Activated CD4-positive, CD25-positive, alpha-beta regulatory T cell treated with anti-CD3 and anti-CD28 coated beads, Interleukin-2, amount 50 U/mL, for 24 hours (primary cell): Measurements from ENCODE around the gene FLNA.
A peak's percentile ranks its signal among the peaks of the same experiment; 100 is the strongest.
"Not testable (repeated sequence)": the region's sequence is repeated elsewhere in the genome, so short reads cannot be mapped to it uniquely, and the experiment has no call there.

Experiments used
- ATAC-seq, 2 donors: fragments of 150-1000 bp; cut with Tn5 transposase; one replicate each; pipeline ENCODE4 v1.10.0; 2021; ENCODE audit warnings: mild to moderate bottlenecking in 1 of 2, moderate library complexity in 1 of 2

The FLNA gene, protein sequence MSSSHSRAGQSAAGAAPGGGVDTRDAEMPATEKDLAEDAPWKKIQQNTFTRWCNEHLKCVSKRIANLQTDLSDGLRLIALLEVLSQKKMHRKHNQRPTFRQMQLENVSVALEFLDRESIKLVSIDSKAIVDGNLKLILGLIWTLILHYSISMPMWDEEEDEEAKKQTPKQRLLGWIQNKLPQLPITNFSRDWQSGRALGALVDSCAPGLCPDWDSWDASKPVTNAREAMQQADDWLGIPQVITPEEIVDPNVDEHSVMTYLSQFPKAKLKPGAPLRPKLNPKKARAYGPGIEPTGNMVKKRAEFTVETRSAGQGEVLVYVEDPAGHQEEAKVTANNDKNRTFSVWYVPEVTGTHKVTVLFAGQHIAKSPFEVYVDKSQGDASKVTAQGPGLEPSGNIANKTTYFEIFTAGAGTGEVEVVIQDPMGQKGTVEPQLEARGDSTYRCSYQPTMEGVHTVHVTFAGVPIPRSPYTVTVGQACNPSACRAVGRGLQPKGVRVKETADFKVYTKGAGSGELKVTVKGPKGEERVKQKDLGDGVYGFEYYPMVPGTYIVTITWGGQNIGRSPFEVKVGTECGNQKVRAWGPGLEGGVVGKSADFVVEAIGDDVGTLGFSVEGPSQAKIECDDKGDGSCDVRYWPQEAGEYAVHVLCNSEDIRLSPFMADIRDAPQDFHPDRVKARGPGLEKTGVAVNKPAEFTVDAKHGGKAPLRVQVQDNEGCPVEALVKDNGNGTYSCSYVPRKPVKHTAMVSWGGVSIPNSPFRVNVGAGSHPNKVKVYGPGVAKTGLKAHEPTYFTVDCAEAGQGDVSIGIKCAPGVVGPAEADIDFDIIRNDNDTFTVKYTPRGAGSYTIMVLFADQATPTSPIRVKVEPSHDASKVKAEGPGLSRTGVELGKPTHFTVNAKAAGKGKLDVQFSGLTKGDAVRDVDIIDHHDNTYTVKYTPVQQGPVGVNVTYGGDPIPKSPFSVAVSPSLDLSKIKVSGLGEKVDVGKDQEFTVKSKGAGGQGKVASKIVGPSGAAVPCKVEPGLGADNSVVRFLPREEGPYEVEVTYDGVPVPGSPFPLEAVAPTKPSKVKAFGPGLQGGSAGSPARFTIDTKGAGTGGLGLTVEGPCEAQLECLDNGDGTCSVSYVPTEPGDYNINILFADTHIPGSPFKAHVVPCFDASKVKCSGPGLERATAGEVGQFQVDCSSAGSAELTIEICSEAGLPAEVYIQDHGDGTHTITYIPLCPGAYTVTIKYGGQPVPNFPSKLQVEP (N-terminal part only)

DNA sequence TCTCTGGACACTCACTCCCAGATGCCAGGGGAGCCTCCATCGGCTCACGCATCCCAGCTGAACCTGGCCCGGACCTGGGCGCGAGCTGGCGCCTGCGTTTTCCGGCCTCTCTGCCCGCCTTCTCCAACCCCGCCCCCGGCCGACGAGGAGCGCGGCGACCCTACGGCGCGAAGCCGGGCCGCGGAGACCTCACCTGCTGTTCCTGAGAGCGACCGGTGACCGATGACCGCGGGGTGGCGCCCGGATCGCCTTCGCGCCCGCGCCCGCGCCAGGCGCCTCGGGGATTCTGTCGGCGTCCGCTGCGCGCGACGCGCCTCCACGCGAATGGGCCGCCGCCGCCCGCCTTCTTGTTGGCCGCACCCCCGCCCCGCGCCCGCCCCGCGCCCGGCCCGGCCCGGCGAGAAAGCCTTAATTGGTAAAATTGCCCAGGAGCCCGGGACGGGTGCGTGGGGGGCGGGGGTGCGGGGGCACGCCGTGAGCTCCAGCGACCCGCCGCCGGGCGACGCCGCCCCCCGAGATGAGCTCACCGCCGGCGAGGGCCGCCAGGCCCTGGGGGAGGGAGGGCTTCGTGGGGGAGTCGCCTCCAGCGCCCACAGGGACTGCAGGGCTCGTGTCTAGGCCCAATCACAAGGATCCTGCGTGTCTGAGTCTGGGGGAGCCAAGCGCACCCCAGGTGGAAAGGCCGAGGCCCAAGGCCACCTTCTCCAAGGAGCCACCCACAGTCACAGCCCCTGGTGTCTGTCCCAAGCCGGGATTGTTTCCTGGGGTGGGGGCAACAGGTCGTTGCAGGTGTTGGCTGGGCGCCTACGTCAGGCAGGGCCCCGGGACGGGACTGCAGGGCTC lies at the start of gene FLNA:
TSS of gene FLNA (minus strand) at position 322 of the 843 bp plus-strand sequence. CDS start 3,389 bp downstream, outside the sequence.
- ATAC-seq: no peak

DNA sequence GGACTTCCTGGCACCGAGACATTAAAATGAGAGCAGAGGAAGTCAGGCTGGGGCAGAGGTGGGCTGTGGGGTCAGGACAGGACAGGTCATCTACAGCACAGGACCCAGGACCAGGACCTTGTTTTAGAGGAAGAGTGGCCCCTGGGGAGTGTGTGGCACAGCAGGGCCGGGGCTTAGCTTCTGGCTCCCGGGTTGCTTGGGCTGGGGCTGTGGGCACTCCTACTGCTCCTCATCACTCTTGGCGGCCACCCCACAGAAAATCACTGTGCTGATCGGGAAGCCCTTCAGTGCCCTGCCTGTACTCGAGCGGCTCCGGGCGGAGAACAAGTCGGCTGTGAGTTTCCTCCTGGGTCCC lies 45.9 kb upstream of the FLNA start:
- ATAC-seq: no peak

DNA sequence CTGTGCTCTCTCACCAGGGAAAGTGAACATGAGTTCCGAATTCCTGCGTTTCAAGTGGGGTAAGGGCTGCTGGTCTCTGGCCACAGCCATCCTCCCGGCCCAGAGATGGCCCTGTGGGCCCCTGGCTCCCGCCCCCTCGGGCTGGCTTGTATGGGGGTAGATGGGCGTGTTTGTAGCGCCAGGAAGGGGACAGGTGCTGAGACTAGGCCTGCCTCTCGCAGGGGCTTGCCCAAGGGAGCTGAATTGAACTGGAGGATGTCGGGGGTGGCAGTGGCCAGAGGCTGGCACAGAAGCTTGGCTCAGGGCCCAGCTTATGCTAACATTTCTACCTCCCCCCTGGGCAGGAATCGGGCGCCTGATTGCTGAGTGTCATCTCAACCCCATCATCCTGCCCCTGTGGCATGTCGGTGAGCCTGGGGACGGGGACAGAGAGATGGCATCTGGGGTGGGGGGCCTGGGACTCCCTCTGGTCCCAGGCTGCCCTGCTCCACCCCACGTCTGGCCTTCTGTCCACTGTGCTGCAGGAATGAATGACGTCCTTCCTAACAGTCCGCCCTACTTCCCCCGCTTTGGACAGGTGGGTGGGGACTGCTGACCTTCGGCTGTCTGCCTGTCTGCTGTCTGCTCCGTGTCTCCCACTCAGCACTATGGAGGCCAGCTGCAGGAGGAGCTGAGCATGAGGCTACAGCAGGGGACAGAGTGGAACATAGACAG lies 45.4 kb upstream of the FLNA start:
- ATAC-seq: no peak

DNA sequence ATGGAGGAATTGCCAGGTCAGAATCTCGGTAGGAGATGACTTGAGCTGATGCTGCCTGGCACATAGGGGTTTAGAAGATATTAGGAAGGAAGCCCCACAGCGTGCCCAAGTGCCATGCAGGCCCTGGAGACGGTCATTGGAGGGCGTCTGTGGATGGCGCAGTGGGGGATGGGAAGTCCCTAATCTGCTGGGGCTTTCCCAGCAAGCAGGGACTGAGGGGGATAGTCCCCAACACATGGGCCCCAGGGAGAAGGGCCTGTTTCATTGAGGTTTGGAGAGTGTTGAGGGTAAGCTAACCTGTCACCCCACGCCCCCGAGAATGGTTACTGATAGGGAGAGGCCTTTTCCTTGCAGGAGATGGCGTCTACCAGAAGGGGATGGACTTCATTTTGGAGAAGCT lies 44.8 kb upstream of the FLNA start:
- no peak for ATAC-seq

DNA sequence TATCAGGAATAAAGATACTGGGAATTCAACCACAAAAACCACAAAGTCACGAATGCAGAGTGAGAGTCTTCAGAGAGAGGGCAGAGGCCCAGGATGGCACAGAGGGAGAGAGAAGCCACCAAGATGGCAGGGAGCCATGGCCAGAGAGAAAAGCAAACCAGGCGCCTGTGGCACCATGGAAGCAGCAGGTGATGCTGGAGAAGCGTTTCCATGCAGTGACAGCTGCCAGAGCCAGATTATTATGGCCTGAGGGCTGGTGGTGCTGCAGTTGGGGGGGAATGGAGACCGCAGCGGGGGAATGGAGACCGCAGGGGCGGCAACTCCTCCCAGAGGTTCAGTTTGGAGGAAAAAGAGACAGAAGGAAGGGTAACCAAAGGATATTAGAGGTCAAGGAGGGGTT lies 42.7 kb upstream of the FLNA start:
- no peak for ATAC-seq

DNA sequence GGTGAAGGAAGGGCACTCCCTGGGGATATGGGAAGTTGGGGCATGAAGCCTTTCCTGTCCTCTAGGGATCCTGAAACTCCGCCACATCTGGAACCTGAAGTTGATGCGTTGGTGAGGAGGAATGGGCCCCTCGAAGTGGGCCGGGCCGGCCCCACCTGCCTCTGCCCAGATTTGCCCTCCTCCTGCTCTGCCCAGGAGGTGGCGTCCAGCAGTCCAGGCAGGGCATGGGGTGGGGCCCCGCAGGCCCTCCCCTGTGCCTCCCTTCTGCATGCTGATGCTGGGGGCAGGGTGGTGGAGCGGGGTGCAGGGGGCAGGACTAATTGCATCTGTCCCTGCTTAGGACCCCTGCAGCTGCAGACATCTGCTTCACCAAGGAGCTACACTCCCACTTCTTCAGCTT lies 38.7 kb upstream of the FLNA start:
- no peak for ATAC-seq

DNA sequence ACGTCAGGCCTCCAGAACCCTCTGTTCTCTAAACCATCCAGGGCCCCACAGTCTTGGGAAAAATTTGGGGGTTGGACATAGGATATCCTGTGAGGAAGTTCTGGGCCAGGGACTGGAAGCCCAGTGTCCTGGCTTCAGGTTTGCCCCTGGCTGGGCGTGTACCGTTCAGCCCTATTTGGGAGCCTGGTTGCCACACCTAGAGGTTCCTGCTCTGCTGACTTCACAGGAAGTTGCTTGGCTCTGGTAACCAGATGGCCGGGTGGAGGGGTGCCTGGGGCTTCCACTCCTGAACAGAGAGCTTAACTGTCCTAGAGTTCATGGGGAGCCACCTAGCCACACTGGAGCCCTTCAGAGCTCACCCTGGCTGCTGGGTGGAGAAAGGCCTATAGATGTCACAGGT lies 38.0 kb upstream of the FLNA start:
- ATAC-seq: peak; percentile 15 to 34

DNA sequence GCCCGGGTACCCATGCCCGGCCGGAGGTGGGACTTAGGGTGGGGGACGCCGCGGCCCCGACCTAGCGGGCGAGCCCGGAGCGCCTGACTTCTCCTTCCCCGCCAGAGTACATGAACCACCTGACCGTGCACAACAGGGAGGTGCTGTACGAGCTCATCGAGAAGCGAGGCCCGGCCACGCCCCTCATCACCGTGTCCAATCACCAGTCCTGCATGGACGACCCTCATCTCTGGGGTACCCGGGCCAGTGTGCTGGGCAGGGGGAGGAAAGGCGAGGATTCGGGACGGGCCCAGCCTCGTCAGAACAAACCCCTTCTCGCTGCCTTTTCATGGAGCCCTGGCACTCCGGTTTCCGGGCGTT lies 37.5 kb upstream of the FLNA start:
- ATAC-seq: peak; percentile 78 to 88

DNA sequence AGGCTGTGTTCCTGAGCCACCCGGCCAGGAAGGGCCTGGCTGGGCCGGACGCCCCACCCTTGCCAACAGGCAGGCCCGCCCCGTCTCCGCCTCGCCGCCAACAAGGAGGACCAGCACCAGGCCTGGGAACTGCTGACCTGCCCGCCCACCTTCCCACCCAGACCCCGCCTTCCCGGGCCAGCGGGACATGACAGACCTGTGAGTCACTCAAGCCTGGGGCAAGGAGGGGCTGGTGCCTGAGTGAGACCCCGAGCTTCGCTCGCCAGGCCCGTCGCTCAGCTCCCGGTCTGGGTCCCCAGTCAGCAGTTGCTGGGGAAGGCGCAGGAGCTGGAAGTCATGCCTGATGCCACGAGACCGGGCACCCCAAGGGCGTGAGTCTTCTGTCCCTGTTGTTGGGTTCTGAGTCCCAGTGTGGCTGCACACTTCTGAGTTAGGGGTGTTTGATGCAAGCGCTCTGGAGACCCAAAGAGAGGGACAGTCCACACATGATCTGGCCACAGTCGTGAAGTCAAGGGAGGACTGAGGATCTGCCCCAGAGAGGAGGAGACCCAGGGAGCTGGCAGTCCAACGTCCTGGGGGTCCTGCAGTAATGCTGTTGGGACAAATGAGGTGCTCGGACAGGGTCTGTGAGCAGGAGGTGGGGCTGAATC lies 34.9 kb upstream of the FLNA start, which contains the start of gene DNASE1L1:
TSS of gene DNASE1L1 (minus strand) at position 33 of the 650 bp plus-strand sequence. CDS start 3,686 bp downstream, outside the sequence.
- no peak for ATAC-seq

DNA sequence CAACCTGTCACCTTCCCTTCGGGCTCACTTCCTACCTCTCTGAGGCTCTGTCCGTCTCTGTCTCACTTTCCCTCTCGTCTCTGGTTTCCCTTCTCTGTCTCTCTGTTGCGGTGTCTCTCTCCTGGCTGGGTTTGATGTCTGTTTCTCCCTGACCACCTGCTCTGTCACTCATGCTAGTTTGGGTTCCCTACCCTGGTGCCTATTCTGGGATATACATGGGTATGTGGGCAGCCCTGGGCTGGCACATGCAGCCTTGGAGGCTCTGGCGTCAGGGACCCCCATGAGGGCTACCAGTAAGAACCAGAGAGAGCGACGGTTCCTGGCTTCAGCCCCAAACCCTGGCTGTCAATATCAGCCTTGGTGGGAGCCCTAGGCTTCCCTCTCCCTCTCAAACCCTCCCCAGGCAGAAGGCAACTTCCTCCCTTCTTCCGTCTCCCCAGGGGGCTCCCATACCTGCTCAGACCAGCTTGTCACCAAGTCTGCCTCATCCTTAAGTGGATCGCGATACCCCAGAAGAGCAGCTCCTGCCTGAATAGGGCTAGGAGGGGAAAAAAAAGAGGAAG lies 34.3 kb upstream of the FLNA start:
- ATAC-seq: no peak

DNA sequence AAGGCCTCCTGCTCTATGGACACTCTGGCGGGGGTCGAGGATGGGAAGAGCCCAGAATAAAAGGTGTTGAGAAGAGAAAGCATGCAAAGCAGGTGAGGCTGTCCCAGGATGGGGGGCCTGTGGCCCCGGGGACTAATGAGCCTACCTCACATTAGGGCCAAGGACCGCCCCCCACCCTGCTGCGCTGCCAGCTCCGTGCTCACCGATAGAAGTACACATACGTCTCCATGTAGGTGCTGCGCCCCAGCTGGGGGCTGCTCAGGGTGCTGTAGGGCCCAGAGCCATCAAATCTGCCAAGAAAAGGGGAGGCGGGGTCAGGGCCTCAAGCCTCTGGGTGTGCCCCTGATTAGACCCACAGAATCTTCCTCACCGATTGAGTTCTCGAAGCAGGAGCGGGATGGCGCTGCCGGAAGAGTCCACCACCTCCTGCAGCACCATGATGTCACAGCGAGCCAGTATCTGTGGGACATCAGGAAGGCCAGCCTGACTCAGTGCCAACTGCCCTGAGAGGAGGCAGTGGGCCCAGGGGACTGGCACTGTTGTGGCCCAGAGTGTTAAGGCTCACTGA lies 30.3 kb upstream of the FLNA start:
- no peak for ATAC-seq

DNA sequence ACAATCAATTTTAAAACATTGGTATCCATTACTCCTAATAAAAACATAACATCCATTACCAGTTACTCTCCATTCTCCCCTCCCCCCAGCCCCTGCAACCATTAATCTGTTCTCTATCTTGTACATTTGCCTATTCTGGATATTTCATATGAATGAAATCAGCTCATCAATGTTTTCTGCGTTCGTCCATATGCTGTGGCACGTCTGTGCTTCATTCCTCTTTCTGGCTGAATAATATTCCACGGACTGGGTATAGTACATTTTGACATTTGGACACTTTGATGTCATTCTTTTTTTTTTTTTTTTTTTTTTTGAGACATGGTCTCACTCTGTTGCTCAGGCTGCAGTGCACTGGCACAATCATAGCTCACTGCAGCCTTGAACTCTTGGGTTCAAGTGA lies 29.4 kb upstream of the FLNA start:
- ATAC-seq: no peak

DNA sequence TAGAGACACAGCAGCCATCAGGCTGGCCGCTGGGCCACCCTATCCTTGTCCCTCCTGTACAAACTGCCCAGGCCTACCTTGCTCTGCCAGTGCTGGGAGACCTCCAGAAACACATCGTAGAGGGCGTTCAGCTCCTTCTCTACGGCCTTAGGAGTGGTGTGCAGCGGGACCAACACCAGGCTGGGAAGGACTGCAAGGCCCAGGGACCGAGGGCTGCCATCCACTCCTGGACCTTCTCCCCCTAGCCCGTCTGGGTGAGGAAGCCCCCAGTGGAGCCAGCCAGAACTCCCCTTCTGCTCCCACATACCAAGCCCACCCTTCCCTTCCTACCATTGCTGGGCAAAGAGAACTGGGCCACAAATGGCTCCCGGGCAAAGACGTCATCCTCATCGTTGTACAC lies 28.8 kb upstream of the FLNA start:
- ATAC-seq: no peak

DNA sequence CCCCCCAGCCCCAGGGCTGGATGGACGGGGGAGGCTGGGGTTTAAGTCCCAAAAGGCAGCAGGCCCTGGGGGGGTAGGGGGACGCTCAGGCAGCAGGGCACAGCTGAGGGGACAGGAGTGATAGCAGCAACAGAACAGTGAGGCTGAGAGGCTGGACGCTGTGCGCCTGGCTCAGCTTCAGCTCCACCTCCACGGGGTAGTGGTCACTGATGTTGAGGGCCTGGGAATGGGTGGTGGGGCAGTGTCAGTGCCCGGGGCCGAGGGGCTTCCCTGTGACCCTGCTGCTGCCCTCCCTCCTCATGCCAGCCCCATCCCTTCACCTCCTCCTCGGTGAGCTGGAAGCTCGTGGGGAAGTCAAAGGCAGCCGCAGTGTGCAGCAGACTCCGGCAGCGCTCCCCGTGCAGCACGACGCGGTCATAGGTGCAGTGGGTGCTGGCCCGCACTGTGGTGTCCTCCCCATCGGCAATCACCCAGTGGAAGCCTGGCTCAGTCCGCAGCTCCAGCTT lies 28.2 kb upstream of the FLNA start:
- ATAC-seq: no peak

DNA sequence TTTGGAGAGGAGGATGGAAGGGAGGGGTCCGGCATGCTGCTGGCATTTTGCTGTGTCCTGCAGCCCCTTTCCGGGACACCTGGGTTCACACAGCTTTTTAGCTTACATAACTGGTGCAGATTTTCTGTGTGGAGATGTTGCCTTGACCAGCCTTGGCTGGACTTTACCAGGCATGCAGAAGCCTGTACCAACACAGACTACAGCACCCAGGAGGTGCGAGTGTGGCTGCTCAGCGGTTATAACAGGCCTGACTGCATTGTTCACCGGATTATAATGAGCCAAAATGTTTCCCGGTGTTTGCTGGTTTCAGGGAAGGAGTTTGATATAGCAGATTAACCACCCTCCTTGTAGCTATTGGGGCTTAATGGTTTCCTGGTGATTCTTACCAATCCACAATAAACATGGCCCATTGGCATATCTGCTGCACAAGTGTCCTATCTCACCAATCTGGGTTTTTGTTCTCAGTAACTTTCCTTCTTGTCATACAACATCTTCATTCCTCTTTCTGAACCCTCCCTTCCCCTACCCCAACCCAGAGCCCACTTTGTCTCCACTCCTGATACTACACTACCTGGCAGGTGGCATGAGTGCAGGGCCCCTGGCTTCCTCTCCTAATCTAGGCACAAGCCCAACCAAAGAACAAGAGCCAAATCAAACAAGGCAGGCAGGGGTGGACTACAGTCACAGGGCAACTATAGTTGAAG lies 27.6 kb upstream of the FLNA start:
- ATAC-seq: no peak

DNA sequence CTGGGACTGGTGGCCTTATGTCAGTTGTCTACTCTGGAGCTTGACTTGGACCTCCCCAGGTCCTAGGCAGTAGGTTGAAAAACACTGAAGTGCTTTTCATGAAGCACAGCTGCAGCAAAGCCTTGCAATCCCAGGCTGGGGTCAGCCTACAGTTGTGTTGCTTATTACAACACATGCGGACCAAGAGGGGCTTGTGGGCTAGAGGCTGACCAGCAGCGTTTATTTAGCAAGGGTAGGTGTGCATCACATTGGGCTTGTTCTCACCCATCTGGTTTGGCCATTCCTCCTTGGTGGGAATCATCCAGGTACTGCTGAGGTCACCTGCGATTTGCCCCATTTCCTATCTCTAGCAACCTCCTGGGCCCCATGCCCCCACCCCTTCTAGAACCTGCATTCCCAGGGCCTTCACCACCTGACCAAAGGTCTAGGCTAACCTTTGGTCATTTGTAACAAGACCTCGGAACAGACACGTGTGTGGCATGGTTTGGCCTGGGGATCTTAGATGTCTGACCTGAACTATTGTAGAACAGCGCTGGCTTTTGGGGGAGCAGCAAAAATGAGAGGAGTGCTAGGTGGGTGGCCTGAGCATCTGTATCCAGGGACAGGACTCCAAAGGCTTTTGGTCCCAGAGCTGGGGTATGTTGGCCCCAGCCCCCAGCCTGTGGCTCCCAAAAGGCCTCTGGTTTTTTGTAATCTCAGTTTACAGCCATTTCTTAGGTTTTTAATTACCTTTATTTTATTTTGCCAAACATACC lies 26.8 kb upstream of the FLNA start:
- ATAC-seq: no peak

DNA sequence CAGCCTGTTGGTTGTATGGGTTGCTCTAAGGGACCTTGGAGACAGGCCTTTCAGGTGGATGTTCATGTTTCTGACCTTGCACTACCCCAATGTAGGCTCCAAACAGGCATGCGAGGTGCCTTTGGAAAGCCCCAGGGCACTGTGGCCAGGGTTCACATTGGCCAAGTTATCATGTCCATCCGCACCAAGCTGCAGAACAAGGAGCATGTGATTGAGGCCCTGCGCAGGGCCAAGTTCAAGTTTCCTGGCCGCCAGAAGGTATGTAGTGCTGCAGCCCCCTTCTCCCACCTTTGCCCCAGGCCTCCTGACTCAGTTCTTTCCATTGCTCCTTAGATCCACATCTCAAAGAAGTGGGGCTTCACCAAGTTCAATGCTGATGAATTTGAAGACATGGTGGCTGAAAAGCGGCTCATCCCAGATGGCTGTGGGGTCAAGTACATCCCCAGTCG lies 26.0 kb upstream of the FLNA start:
- not testable (repeated sequence) for ATAC-seq
